ENCODE results near the gene MEGF11.

MEGF11 gene

DNA sequence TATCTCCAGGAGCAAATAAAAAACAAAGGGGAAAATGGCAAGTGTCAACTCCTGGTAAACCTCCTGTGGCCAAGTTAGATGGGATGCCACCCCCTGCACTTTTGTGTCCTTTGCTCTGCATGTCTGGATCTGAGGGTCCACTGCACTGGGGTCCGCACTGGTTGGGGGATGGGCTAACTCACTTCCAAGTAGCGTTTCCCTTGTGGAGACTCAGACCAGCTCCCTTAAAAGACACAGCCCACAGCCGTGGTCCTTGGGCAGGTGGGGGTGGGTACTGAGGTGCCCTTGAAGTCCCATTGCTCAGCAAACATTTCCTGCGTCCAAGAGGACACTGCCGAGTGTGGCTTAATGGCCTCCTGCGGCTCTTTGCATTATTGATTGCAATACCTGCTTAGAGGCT lies 188.2 kb downstream of the MEGF11 start:
- no peak for DNase-seq (ENCODE audit: low read depth in 2 of 2)

DNA sequence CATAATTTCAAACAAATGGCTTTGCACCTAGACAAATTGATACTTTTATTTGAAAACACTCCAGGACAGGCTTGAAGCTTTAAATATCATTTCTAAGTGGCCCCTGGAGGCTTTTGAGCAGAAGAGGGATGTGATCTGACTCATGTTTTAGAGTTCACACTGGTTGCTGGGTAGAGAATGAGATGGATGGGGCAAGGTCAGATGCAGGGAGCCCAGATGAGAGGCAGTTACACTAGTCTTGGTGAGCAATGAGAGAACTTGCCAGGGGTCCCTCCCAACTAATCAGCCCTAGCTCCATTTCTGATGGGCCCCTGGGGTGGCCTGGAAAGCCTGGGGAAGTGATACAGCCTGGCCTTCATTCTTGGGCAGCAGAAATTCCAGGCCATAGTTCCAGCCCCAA lies 190.4 kb downstream of the MEGF11 start:
- no peak for DNase-seq (ENCODE audit: low read depth in 2 of 2)

DNA sequence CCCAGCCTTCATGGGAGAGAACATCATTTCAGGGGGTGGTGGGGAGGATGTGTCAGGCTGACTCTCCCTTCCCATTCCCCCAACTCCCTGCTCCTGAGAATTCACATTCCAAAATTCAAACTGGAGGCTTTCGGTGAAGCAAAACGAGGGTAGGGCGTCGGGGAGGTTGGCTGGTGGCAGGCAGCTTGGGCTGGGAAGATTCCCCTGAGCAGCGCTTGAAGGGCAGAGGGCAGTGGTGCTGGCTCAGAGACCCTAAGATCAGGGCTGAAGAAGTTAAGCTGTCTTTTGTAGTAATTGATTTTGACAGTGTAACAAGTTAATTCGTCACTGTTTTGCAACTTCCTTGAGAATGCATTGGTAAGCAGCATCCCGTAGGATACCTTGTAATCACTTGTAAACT lies 196.5 kb downstream of the MEGF11 start:
- DNase-seq (ENCODE audit: low read depth in 2 of 2): no peak

DNA sequence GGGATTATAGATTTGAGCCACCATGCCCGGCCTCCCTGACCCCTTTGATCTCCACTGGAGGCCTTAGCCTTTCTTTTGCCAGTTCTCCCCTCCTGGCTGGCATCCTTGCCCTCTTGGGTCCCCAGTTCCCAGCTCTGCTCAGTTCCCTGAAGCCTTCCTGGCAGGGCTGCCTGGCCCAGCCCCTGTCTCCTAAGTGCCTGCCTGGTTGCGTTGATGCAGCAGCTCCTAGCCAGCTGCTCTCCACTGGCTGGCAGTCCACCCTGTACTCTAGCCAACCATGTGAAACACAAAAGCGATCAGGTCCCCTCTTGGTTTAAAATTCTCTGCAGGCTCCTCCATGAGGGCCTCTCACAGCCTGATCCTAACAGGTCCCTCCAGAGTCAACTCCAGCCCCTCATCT lies 199.6 kb downstream of the MEGF11 start:
- DNase-seq (ENCODE audit: low read depth in 2 of 2): no peak

DNA sequence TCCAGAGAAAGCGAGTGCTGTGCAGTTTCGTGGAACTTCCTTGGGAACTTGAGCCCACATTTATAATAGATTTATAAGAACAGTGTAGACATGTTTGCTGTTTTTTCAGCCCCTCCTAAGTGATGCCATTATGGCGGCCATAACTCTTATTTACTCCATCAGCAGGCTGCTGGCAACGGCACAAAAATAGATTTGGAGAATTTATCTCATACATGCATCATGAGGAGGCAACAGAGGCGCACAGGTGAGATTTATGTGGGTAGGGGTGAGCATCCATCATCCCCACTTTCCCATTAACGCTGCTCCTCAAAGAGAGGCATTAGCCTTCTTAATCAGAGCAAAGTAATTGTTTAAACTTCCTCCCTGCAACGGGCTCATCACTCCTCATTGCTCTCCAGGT lies 201.7 kb downstream of the MEGF11 start:
- DNase-seq (ENCODE audit: low read depth in 2 of 2): no peak

DNA sequence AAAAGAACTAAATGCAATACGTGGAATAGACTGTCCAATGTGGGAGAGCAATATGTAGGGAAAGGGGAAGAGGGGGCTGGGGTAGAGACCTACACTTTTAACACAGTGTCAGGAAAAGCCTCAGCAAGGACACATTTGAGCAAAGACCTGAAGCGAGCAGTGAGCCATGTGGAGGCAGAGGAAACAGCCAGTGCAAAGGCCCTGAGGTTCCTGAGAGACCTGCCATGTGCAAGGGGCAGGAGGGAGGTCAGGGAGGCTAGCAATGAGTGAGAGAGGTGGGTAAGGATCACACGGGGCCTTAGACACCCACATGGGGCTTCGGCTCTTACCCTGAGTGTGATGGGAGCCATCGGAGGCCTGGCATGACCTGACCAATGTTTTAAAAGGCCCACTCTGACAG lies 203.3 kb downstream of the MEGF11 start:
- DNase-seq (ENCODE audit: low read depth in 2 of 2): no peak

DNA sequence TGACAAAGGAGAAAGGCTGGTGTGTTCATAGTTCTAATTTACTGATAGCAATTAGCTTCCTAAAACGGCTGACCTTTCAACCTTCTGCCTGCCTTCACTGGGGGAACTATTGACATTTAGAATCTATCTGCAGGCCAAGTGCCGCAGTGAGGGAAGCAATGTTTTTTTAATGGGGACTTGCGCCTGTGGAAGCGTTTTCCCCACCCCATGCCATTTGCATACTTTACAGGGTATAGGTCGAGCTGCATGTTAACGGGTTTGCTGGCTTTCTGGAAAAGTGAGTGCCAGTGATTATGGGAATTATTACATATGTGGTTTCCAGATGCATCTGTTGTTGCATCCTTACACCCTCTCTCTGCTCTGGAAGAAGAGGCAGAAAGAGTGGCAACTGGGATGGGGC lies 204.2 kb downstream of the MEGF11 start:
- DNase-seq (ENCODE audit: low read depth in 2 of 2): no peak

DNA sequence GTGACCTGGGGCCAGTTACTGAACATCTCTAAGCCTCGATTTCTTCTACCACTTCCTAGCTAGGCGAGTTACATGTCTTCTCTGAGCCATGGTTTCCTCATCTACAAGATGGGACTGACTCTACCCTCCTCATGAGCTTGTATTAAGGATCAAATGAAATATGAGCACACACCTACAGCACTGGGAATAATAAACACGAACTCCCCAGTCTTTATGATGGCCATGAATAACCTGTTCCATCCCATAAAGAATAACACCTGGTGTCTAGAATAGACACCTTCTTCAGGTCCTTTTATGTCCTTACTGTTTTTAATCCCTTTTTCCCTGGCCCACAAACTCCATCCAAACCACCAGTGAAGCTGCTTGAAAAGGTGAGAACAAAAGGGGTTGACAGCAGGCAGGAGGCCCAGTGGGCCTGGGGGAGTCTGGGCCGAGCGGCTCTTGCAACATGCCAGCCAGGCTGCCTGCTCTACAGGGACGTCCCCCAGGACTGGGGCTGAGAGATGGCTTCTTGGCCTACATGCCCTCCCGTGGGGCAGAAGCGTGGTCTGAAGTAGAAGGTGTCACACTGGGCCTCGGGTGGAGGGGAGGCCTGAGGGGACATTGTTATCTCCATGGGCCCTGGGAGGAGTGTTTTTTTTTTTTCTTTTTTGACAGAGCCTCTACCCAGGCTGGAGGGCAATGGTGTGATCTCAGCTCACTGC lies 206.1 kb downstream of the MEGF11 start:
- no peak for DNase-seq (ENCODE audit: low read depth in 2 of 2)

DNA sequence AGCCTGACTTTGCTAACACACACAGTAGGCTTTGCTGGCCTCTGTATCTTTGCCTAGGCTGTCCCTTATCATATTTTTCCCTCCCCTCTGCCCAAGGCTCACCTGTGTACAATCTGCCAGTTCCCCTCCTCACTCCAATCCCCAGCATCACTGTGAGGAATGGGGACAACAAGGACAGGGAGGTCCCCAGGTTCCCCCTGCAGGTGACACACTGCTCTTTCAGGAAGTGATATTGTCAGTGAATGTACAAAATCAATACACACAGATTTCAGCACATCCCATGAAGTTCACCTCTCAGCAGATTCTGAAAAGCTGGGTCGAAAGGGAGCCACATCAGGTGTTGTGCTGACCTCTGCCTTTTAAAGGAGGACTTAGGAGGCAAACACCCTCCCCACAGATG lies 206.8 kb downstream of the MEGF11 start:
- DNase-seq (ENCODE audit: low read depth in 2 of 2): no peak

DNA sequence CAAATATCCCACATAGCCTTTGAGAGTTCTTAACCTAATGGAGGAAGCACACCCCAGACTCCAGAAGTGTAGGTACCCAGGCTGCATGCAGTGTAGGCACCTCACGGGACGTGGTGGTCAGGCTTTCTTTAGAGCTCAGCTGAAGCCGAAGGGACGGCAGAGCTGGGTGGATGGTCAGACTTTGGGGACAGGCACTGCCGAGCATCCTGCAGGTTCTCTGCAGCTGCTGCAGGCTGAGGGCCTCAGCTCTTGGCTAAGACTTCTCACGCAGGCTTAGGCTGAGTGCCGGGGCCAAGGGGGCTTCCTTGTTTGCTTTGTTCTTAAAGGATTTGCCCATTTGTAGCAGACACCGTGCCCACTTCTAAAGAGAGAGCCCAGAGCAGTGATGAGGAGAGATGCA lies 207.2 kb downstream of the MEGF11 start:
- no peak for DNase-seq (ENCODE audit: low read depth in 2 of 2)

DNA sequence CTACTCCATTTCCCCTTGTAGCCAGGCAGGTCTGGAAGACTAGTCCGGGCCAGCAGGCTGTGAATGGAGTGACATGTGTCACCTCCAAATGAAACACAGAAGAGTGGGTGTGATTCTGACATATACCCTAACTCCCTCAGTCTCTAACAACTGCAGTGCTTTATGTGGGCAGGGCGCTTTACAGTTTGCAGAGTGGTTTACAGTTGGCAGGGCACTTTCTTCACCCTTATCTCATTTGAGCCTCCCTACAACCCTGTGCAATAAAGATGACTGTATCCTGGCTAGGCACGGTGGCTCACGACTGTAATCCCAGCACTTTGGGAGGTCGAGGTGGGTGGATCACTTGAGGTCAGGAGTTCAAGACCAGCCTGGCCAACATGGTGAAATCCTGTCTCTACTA lies 208.0 kb downstream of the MEGF11 start:
- DNase-seq (ENCODE audit: low read depth in 2 of 2): no peak

DNA sequence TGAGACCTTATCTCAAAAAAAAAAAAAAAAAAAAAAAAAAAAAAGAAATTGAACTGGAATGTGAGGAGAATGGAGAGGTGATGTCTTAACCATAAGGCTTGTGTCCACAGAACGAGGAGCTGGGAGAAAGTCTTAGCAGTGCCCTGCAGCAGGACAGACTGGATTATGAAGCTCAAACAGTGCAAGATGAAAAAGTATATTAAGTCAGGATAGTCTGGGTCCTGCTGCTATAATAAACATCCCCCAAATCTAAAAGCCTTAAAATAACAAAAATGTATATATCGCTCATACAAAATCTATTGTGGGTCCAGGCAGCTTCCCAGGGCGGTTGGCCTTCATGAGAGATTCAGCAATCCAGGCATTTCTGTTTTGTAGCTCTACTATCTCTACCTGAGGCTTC lies 208.7 kb downstream of the MEGF11 start:
- DNase-seq (ENCODE audit: low read depth in 2 of 2): no peak

DNA sequence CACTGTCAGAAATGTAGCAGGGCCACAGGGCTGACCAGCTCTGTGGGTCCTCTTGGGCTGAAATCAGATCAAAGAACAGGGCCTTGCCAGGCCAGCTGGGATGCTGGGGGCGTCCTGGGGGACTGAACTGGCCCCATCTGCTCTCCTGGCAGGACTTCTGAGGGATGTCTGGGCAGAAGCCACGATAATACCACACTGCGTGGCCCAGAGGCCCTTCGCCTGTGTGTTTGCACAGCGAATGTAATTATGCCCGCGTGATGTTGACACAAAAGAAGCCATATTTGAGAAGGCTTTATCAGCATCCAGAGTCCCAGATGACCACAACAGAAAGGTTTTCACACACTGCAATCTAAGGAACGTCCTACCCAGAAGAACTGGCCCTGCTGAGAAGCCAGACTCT lies 210.3 kb downstream of the MEGF11 start:
- no peak for DNase-seq (ENCODE audit: low read depth in 2 of 2)

DNA sequence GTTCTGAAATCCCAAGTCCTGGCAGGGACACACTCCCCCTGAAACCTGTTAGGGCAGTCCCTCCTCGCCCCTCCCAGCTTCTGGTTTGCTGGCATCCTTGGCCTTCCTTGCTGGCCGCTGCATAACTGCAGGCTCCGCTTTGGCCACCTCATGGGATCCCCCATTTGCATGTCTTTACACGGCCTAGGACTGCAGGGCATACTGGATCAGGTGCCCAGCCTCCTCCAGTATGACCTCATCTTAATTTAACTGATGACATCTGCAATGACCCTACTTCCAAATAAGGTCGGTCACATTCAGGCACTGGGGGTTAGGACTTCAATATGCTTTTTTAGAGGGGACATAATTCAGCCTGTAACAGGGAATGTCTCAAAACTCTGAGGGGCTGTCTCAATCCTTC lies 210.9 kb downstream of the MEGF11 start:
- DNase-seq (ENCODE audit: low read depth in 2 of 2): no peak

DNA sequence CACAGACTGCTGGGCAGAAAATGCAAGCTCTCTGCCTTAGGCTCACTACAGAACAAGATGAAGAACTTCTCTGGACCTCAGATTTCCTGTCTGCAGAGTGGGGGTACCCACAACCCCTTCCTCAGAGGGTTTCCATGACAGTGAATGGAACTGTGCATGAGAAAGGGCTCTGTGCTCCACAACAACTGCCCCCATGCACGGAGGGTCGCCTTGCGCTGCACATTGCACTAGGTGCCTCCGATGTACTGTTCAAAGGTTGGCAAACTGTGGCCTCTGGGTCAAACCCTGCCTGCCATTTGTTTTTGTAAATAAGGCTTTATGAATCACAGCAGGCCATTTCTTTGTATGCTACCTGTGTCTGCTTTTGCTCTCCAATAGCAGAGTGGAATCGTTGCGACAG lies 212.3 kb downstream of the MEGF11 start:
- no peak for DNase-seq (ENCODE audit: low read depth in 2 of 2)

DNA sequence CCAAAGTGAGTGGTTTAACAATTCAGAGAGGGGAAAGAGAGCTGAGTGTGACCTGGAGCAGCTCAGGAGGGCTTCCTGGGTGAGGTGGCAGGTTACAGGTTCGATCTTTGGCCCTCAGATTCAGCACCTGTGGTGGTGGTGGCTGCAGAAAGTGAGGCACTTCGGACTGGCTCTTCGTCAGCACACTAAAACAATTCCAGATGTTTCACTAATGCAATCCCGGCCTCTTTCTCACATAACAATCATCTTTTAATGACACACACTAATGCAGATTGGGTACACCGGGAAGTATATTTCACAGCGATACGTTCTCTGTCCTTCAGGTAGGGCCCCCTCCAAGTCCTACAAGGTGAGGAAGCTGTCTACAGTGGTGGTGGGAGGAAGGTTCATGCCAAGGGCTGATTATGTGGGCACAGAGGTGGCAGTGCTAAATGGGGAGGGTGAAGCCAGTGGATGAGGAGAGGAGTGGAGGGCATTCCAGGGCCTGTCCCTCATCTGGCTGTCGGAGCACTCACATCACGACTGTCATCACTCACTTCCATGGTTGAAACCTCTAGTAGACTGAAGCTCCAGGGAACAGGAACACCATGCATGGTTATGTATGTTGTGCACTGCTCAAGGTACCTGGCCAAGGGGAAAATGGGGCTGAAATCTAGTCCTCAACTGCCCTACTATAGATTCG lies 213.2 kb downstream of the MEGF11 start:
- no peak for DNase-seq (ENCODE audit: low read depth in 2 of 2)

DNA sequence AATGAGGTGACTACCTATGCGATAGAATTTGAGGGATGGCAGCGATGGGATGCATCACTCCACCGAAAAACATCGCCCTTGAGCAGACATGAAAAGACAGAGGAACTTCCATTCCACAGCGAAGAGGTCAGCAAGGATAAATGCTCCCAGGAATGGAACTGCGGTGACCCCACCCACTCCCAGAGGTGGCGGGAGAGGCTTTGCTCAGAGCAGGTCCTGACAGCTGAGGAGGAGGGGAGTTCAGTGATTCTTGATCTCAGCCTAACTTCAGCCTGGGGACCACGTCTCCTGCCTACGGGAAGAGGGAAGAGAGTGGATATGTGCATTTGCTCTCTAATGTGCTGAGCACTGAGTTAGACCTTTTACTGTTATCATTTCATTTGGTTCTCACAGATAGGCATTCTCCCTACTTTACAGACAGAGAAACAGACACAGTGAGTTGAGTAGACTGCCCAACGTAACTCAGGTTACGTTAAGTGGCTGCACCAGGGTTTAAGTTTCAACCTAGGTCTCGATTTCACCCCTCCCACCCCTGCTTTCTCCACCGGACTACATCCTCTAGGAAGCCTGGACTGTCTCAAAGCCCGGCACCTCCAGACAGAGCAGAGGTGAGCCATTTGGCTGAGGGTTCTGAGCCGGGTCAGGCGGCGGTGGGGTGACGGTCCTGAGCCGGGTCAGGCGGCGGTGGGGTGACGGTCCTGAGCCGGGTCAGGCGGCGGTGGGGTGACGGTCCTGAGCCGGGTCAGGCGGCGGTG lies 214.3 kb downstream of the MEGF11 start:
- DNase-seq (ENCODE audit: low read depth in 2 of 2): no peak

DNA sequence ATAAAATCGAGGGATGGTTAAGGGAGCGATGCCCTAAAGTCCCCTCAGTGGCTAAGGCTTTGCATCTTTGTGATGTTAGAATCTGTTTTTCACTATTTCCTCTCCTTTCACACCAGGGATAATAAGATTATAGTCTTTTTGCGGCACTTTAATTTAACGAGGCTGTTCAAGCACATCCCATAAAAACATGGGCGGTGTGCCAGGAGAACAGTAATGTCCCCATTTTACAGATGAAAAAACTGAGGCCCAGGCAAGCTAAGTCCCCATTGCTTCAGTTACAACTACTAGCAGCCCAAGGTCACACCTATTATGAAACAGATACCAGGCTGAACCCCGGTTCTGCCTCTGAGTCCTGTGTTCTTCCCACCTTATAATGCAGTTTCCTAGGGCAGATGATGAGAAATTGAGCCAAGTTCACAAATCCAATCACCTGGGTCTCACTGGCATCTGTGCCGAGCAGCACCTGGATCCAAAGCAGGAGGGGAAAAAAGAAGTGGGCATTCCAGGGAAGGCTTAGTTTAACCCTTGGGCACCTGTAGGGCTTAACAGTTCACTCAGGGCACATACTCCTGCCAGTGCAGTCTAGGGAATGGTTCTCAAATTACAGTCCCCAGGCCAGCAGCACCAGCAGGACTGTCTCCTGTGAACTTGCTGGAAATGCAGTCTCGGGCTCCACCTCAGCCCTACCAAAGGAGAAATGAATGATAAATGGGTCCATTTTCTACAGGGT lies 215.0 kb downstream of the MEGF11 start:
- no peak for DNase-seq (ENCODE audit: low read depth in 2 of 2)

DNA sequence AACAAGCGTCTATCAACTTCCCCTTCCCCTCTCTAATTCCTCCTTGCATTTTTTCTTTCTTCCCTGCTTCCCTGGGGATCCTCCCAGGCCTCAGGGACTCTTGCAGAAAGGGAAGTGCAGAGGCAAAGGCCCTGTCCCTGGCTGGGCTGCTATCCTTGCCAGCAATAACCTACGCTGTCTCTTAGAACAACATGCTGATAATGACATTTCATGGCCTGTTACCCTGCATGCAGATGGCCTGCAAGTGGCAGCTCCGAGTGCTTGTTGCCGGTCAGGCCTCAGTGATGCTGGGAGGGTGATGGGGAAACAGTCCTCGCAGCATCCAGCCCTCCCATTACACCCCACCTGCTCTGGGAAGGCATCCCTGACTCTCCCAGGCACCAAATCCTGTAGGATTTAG lies 216.7 kb downstream of the MEGF11 start:
- no peak for DNase-seq (ENCODE audit: low read depth in 2 of 2)

DNA sequence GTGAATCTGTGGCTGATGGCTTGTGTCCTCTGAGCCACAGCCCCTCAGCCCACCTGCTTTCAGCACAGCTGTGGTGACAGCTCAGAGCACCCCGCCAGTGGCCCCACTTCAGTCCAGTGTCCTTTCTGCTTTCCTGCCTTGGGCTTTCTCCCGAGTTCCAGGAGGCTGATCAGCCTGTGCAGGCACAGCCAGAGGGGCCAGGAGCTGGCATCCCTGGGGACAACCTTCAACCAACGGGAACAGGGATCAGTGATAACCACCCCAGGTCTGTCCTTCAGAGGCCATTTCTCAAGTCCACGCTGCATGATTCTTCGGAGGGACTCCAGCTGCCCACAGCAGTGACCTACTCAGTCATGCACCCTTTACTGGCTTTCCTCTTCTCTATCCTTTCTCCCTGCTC lies 217.6 kb downstream of the MEGF11 start:
- no peak for DNase-seq (ENCODE audit: low read depth in 2 of 2)

DNA sequence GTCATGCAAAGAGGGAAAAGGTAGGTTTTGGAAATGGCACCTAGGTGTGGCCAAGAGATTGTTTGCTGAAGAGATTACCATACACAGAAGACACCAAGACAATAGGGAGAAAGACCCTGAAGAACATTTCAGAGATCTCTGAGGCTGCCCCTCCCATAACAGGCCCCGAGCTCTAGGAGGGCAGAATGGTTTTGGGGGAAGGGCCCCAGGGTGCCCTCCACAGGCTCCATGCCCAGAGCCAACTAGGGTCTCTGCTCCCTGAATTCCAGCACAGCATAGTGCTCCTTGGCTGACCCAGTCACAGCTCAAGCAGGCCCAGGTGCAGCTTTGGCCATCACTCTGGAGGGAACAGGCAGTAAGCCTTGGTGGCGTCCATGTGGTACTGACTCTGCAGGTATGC lies 220.4 kb downstream of the MEGF11 start:
- DNase-seq (ENCODE audit: low read depth in 2 of 2): no peak

DNA sequence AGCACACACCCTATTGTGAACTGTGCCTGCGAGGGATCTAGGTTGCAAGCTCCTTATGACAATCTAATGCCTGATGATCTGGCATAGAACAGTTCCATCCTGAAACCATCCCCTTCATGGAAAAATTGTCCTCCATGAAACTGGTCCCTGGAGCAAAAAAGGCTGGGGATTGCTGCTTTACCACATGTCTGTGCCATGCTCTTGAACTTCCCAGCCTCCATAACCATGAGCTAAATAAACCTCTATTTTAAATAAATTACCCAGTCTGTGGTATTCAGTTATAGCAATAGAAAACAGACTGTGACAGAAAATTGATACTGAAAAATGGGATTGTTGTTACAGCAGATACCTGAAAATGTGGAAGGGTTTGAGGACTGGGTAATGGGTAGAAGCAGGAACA lies 221.5 kb downstream of the MEGF11 start:
- DNase-seq (ENCODE audit: low read depth in 2 of 2): no peak
